ENCODE measurements around the gene SIRT7.

GRCh38 chr17:81865733-81866439, 52.1 kb downstream of the SIRT7 start:
- no peak for TF ChIP-seq TEAD4 (IDR thresholded peaks at IDR 0.05)
- no peak for TF ChIP-seq MAX (IDR thresholded peaks at IDR 0.05)

All from Ishikawa (cell line).